HG03520 (cell line): ENCODE measurements around the gene THRAP3.
A peak's percentile ranks its signal among the peaks of the same experiment; 100 is the strongest.

ENCODE experiments used
- ATAC-seq: cut with Tn5 transposase; IDR thresholded peaks from one replicate; pipeline ENCODE4 v1.9.1; 2021; ENCODE audit warnings: mild to moderate bottlenecking, moderate library complexity; ENCODE audit not compliant: unreplicated experiment

Gene THRAP3

GRCh38 chr1:36322786-36323635, 98.8 kb downstream of the THRAP3 start:
- ATAC-seq, result no peak

- no peak for ATAC-seq
These were observed 99.6 kb downstream of the THRAP3 start, which contains the start of gene EVA1B for GRCh38 chr1:36323636-36324352. Gene EVA1B, minus strand, starts transcription at chr1:36323645. Its CDS starts 608 bp downstream, at chr1:36323037.

- ATAC-seq, result no peak
These were observed 100.1 kb downstream of the THRAP3 start for GRCh38 chr1:36324353-36324703.

GRCh38 chr1:36326499-36326898, 102.3 kb downstream of the THRAP3 start:
- ATAC-seq, result no peak

GRCh38 chr1:36327421-36328087, 103.3 kb downstream of the THRAP3 start:
- ATAC-seq, result no peak

GRCh38 chr1:36328088-36328480, 103.8 kb downstream of the THRAP3 start:
- ATAC-seq, result no peak

- no peak for ATAC-seq
These were observed 104.5 kb downstream of the THRAP3 start for GRCh38 chr1:36328713-36329112.

- no peak for ATAC-seq
These were observed 105.6 kb downstream of the THRAP3 start for GRCh38 chr1:36329817-36330216.

GRCh38 chr1:36330940-36331339, 106.7 kb downstream of the THRAP3 start:
- no peak for ATAC-seq

- no peak for ATAC-seq
These were observed 113.6 kb downstream of the THRAP3 start for GRCh38 chr1:36337830-36338229.

GRCh38 chr1:36339215-36339614, 115.0 kb downstream of the THRAP3 start:
- no peak for ATAC-seq

GRCh38 chr1:36339615-36340014, 115.4 kb downstream of the THRAP3 start:
- ATAC-seq, result no peak

- no peak for ATAC-seq
These were observed 117.5 kb downstream of the THRAP3 start for GRCh38 chr1:36341626-36342320.

GRCh38 chr1:36342426-36343185, 118.4 kb downstream of the THRAP3 start:
- no peak for ATAC-seq

GRCh38 chr1:36343651-36344394, 119.6 kb downstream of the THRAP3 start:
- ATAC-seq, result no peak

- no peak for ATAC-seq
These were observed 120.1 kb downstream of the THRAP3 start for GRCh38 chr1:36344395-36344680.

GRCh38 chr1:36345353-36345752, 121.1 kb downstream of the THRAP3 start:
- ATAC-seq, result no peak

- no peak for ATAC-seq
These were observed 122.6 kb downstream of the THRAP3 start for GRCh38 chr1:36346741-36347370.

- peak; percentile 56 for ATAC-seq
These were observed 125.0 kb downstream of the THRAP3 start for GRCh38 chr1:36349241-36349671.
